GM18498 (cell line): ENCODE results near the gene GABRD.

Source experiments
- ATAC-seq: cut with Tn5 transposase; IDR thresholded peaks from one replicate; pipeline ENCODE4 v1.9.1; 2021; ENCODE audit warnings: mild to moderate bottlenecking, moderate library complexity; ENCODE audit not compliant: unreplicated experiment

GABRD gene

GRCh38 chr1:2033165-2033564, 14.0 kb downstream of the GABRD start:
- ATAC-seq, result no peak

GRCh38 chr1:2036287-2036686, 17.1 kb downstream of the GABRD start:
- ATAC-seq, result no peak

- no peak for ATAC-seq
These were observed 18.3 kb downstream of the GABRD start for GRCh38 chr1:2037314-2037979.

- no peak for ATAC-seq
These were observed 19.1 kb downstream of the GABRD start for GRCh38 chr1:2038229-2038628.

GRCh38 chr1:2039251-2039650, 20.1 kb downstream of the GABRD start:
- no peak for ATAC-seq

- ATAC-seq, result no peak
These were observed 22.2 kb downstream of the GABRD start for GRCh38 chr1:2041305-2041704.

- no peak for ATAC-seq
These were observed 22.7 kb downstream of the GABRD start for GRCh38 chr1:2041887-2042286.

GRCh38 chr1:2042830-2043773, 24.0 kb downstream of the GABRD start:
- no peak for ATAC-seq

- no peak for ATAC-seq
These were observed 24.7 kb downstream of the GABRD start for GRCh38 chr1:2043886-2044285.

GRCh38 chr1:2044510-2045319, 25.6 kb downstream of the GABRD start:
- ATAC-seq, result no peak

- no peak for ATAC-seq
These were observed 26.5 kb downstream of the GABRD start for GRCh38 chr1:2045468-2046173.

- no peak for ATAC-seq
These were observed 27.2 kb downstream of the GABRD start for GRCh38 chr1:2046174-2046917.

GRCh38 chr1:2046953-2047748, 28.0 kb downstream of the GABRD start:
- no peak for ATAC-seq

GRCh38 chr1:2047749-2048729, 28.9 kb downstream of the GABRD start:
- ATAC-seq, result no peak

- no peak for ATAC-seq
These were observed 30.1 kb downstream of the GABRD start for GRCh38 chr1:2049225-2049717.

GRCh38 chr1:2049718-2050431, 30.7 kb downstream of the GABRD start, which contains the start of gene PRKCZ:
PRKCZ (plus strand) TSS chr1:2050411; CDS start chr1:2050631, 220 bp downstream.
- peak; percentile 68 for ATAC-seq

GRCh38 chr1:2050461-2050792, 31.3 kb downstream of the GABRD start:
- peak; percentile 19 for ATAC-seq
